GM12878 (cell line): ENCODE data around the gene THSD8. TPM values are rescaled to one million over a fixed set of nuclear protein-coding genes. Genes with fewer than 3 reads are reported as not detected.

ENCODE experiments used
- ATAC-seq: fragments of 200-7000 bp; cut with Tn5 transposase; 3 replicates; pipeline ENCODE4 v1.9.1; 2020; ENCODE audit warnings: mild to moderate bottlenecking, moderate library complexity
- BruUV-seq: library from RNA; stranded (reverse); fragments of 400-500 nt; replicated peaks from 2 replicates; lab custom pipeline; 2021; lab: Mats Ljungman, UMichigan
- CTCF ChIA-PET: fragments of 300-600 bp; sonication (Branson Sonifier 250); formaldehyde crosslinking; extraction: SDS; loops from one replicate; lab custom pipeline; 2021; ENCODE audit warnings: inconsistent platforms; lab: Yijun Ruan, JAX
- POLR2A ChIA-PET: fragments of 350-600 bp; formaldehyde crosslinking; extraction: SDS; loops from one replicate; lab custom pipeline; 2021; ENCODE audit warnings: inconsistent platforms; lab: Charles Lee
- RAD21 ChIA-PET: fragments of 300-600 bp; sonication (Branson Sonifier 250); formaldehyde crosslinking; loops from one replicate; lab custom pipeline; 2023; ENCODE audit warnings: antibody characterized with exemption; ENCODE audit not compliant: unreplicated experiment; lab: Charles Lee
- SMC1A ChIA-PET: fragments of 300-600 bp; sonication (Branson Sonifier 250); formaldehyde crosslinking; loops from one replicate; lab custom pipeline; 2023; ENCODE audit not compliant: unreplicated experiment, uncharacterized antibody; lab: Charles Lee
- DNase-seq: peaks from one replicate; pipeline ENCODE4 v3.0.0-alpha.2; 2011; ENCODE audit warnings: low read depth, low spot score
- FAIRE-seq: peaks from 3 replicates; lab custom pipeline; 2011; peaks lifted over from hg19 to GRCh38; lab: Jason Lieb, UNC
- H2AFZ ChIP-seq: 2 replicates; pipeline ENCODE4 v1.6.0; 2011; ENCODE audit warnings: low read depth, low read length, control low read depth; ENCODE audit not compliant: control insufficient read depth
- H3K27ac ChIP-seq: 2 replicates; pipeline ENCODE4 v1.5.1; 2011; ENCODE audit warnings: control low read depth; ENCODE audit not compliant: control insufficient read depth, insufficient read depth
- H3K27me3 ChIP-seq, 2 experiments: replicated peaks in 1 of 2; 2 replicates each; pipeline versions ENCODE4 v1.6.0 to v1.6.1; 2011; ENCODE audit warnings: low read length in 1 of 2; ENCODE audit not compliant: control insufficient read depth in 2 of 2, insufficient read depth in 2 of 2
- H3K36me3 ChIP-seq, 2 experiments: 2 replicates each; pipeline ENCODE4 v1.5.1; 2011; ENCODE audit warnings: low read length in 1 of 2; ENCODE audit not compliant: control insufficient read depth in 2 of 2, insufficient read depth in 2 of 2
- H3K4me1 ChIP-seq: 2 replicates; pipeline ENCODE4 v1.6.1; 2011; ENCODE audit warnings: mild to moderate bottlenecking, low read length, moderate library complexity, mixed read lengths; ENCODE audit not compliant: control insufficient read depth, insufficient read depth
- H3K4me2 ChIP-seq: 2 replicates; pipeline ENCODE4 v1.6.0; 2011; ENCODE audit warnings: control low read depth; ENCODE audit not compliant: control insufficient read depth, insufficient read depth
- H3K4me3 ChIP-seq: fragments of 200-600 bp; sonication (generic); 2 replicates; pipeline ENCODE4 v1.5.1; 2016
- H3K79me2 ChIP-seq: 2 replicates; pipeline ENCODE4 v1.6.0; 2011; ENCODE audit warnings: low read length; ENCODE audit not compliant: control insufficient read depth, insufficient read depth
- H3K9ac ChIP-seq: 2 replicates; pipeline ENCODE4 v1.8.0; 2011; ENCODE audit warnings: low read length, control low read depth, mixed read lengths; ENCODE audit not compliant: control insufficient read depth, insufficient read depth
- H3K9me3 ChIP-seq: replicated peaks from 3 replicates; pipeline ENCODE4 v1.5.1; 2011; ENCODE audit warnings: mild to moderate bottlenecking, low read length; ENCODE audit not compliant: control insufficient read depth, insufficient read depth
- H4K20me1 ChIP-seq: 2 replicates; pipeline ENCODE4 v1.6.0; 2011; ENCODE audit not compliant: control insufficient read depth, insufficient read depth
- ATF3 ChIP-seq: IDR thresholded peaks from 2 replicates; pipeline ENCODE4 v1.6.1; 2011; ENCODE audit warnings: low read depth, mild to moderate bottlenecking, low read length, moderate library complexity, borderline replicate concordance; ENCODE audit errors: extremely low read depth
- ATF7 ChIP-seq: fragments of 450-650 bp; IDR thresholded peaks from 2 replicates; pipeline ENCODE4 v1.6.1; 2016; ENCODE audit warnings: low read depth, mild to moderate bottlenecking
- BCL11A ChIP-seq: IDR thresholded peaks from 2 replicates; pipeline ENCODE4 v1.6.1; 2011; ENCODE audit warnings: low read depth, low read length
- CBX5 ChIP-seq: sonication (generic); IDR thresholded peaks from 2 replicates; pipeline ENCODE4 v1.6.1; 2016; ENCODE audit warnings: low read depth, moderate library complexity, mild to moderate bottlenecking, inconsistent platforms
- CTCF ChIP-seq, 3 experiments: IDR thresholded peaks in 2 of 3; conservative IDR thresholded peaks in 1 of 3; 2 replicates each; pipeline ENCODE4 v1.5.1; 2011; ENCODE audit warnings: low read depth in 3 of 3, low read length in 3 of 3, mild to moderate bottlenecking in 3 of 3, control low read depth in 2 of 3, moderate library complexity in 2 of 3, inconsistent platforms in 1 of 3, mixed read lengths in 1 of 3; ENCODE audit not compliant: control insufficient read depth in 2 of 3, insufficient read depth in 1 of 3; ENCODE audit errors: extremely low read depth in 1 of 3
- E4F1 ChIP-seq: fragments of 450-650 bp; IDR thresholded peaks from 2 replicates; pipeline ENCODE4 v1.6.1; 2018; ENCODE audit warnings: borderline replicate concordance, mild to moderate bottlenecking; ENCODE audit not compliant: partially characterized antibody
- HDAC2 ChIP-seq: fragments of 200-600 bp; sonication (generic); IDR thresholded peaks from 2 replicates; pipeline ENCODE4 v1.6.1; 2017
- HDAC6 ChIP-seq: fragments of 200-600 bp; sonication (generic); IDR thresholded peaks from one replicate; pipeline ENCODE4 v1.8.0; 2017; ENCODE audit warnings: antibody characterized with exemption; ENCODE audit not compliant: unreplicated experiment
- MYB ChIP-seq: fragments of 150-350 bp; IDR thresholded peaks from 2 replicates; pipeline ENCODE4 v1.6.1; 2014; ENCODE audit warnings: mild to moderate bottlenecking, low read depth, low read length, borderline replicate concordance
- POLR2AphosphoS5 ChIP-seq: IDR thresholded peaks from 2 replicates; pipeline ENCODE4 v1.6.1; 2011; ENCODE audit warnings: mild to moderate bottlenecking, low read length, inconsistent platforms
- RAD21 ChIP-seq: IDR thresholded peaks from 2 replicates; pipeline ENCODE4 v1.6.1; 2011; ENCODE audit warnings: mild to moderate bottlenecking, low read depth, low read length, moderate library complexity; ENCODE audit not compliant: insufficient read depth
- RAD51 ChIP-seq: fragments of 450-650 bp; IDR thresholded peaks from 2 replicates; pipeline ENCODE4 v1.6.1; 2016; ENCODE audit warnings: moderate library complexity, mild to moderate bottlenecking, inconsistent platforms
- SIN3A ChIP-seq: IDR thresholded peaks from 2 replicates; pipeline ENCODE4 v1.6.1; 2012; ENCODE audit warnings: low read depth, low read length, improper control_type of control experiment
- STAT3 ChIP-seq: IDR thresholded peaks from 2 replicates; pipeline ENCODE4 v1.6.1; 2011; ENCODE audit warnings: low read depth, low read length, improper control_type of control experiment
- YY1 ChIP-seq: IDR thresholded peaks from 2 replicates; pipeline ENCODE4 v1.6.1; 2011; ENCODE audit warnings: low read depth, mild to moderate bottlenecking, low read length
- WGBS: methylation state at CpG from one replicate; pipeline ENCODE4 v1.1.6; 2016; ENCODE audit warnings: low lambda C conversion rate; ENCODE audit not compliant: insufficient replicate concordance, insufficient coverage; ENCODE audit errors: missing lambda C conversion rate; 5-methylcytosine and 5-hydroxymethylcytosine counted together
- in situ Hi-C: fragments of 300-500 bp; cut with MboI; formaldehyde crosslinking; loops from 9 replicates; pipeline ENCODE4 v1.14.3; 2018; ENCODE audit warnings: mixed read lengths
- intact Hi-C: fragments of 100-400 bp; cut with micrococcal nuclease; formaldehyde crosslinking; loops from one replicate; pipeline ENCODE4 v1.14.2; 2022; ENCODE audit not compliant: unreplicated experiment
- polyA plus RNA-seq, 11 experiments: library from polyadenylated mRNA; depleted of rRNA in 4 of 11; unstranded in 6 of 11; stranded (reverse) in 5 of 11; fragments of >200 nt; fragmentation: Nextera tagmentation in 4 of 11; fragmentation: Illumina TruSeq in 1 of 11; extraction: Ambion mirVana in 4 of 11; extraction: Trizol in 1 of 11; gene quantifications; 1 replicate in 1 of 11; 2 replicates in 10 of 11; pipeline versions ENCODE4 v1.2.1 to v1.2.3, GENCODE V29; 2011 to 2016; ENCODE audit warnings: inconsistent platforms in 2 of 11, missing spikeins in 2 of 11, low read depth in 1 of 11
- total RNA-seq, 4 experiments: library from RNA; depleted of rRNA in 3 of 4; stranded (reverse); fragments of >200 nt in 3 of 4; fragmentation: Illumina TruSeq in 1 of 4; extraction: Trizol in 1 of 4; gene quantifications; 2 replicates each; pipeline versions ENCODE4 v1.2.1 to v1.2.3, GENCODE V29; 2013 to 2021

The THSD8 gene
- total and polyA plus RNA-seq, 10 of the 15 experiments (the other 5 are each of a cell fraction or from before 2014, with no cell fraction given), result 0.24 to 32.3 (median 21.3) TPM; not detected in 2

- TF ChIP-seq CTCF (IDR thresholded peaks at IDR 0.05 in 2 of 3, conservative IDR thresholded peaks at IDR 0.05 in 1 of 3; ENCODE audit: control insufficient read depth in 2 of 3, extremely low read depth in 1 of 3, insufficient read depth in 1 of 3, low read depth in 3 of 3, low read length in 3 of 3), result no peak
- TF ChIP-seq, all 136 proteins: peak for 0
Observed at GRCh38 chr19:12772323-12772722, 29.5 kb upstream of the THSD8 start (continued).

- ChIA-PET SMC1A (interaction anchor here (0.6 to 3.7 kb wide), 3 partner anchors 20 to 26 kb away, joined by 3 to 25 read pairs (median 4); no protein-coding TSS in a partner anchor), RAD21 (interaction anchor here (0.7 to 1.7 kb wide), 5 partner anchors 19 to 110 kb away, joined by 3 to 15 read pairs (median 5); no protein-coding TSS in a partner anchor), CTCF (interaction anchor here (0.5 to 12.1 kb wide), 12 partner anchors 7 to 192 kb away, joined by 3 to 537 read pairs (median 6); partner anchors contain the start of genes JUNB and RNASEH2A), POLR2A (interaction anchor here (0.6 to 2.1 kb wide), 5 partner anchors 11 to 410 kb away, joined by 3 to 16 read pairs (median 4); partner anchors contain the start of gene JUNB)
- 87% methylated on average over 2 of the region's 2 CpGs for WGBS
- intact Hi-C loops, result no loop called here
- FAIRE-seq, result no peak
- Histone ChIP-seq H4K20me1 (no peaks in the 10 kb centered on the region), H3K9ac (no peak overlapping the region), H3K79me2 (peaks cover 2% of the 10 kb centered on the region), H3K9me3 (no peaks in the 10 kb centered on the region), H3K4me1 (peaks cover 4% of the 10 kb centered on the region), H2AFZ (no peak overlapping the region), H3K4me3 (no peak overlapping the region), H3K4me2 (no peak overlapping the region), H3K36me3 (no peaks in the 10 kb centered on the region), H3K27ac (no peak overlapping the region), H3K27me3 (no peaks in the 10 kb centered on the region)
- DNase-seq, result no peak
- in situ Hi-C loops, result no loop called here
- ATAC-seq, result no peak
- BruUV-seq, result TSS peak; percentile 56
- TF ChIP-seq BCL11A, result no peak
- peak; percentile 62 for TF ChIP-seq ATF7
- no peak for TF ChIP-seq MYB
- peak; percentile 18 to 40 (median 23); a peak in 3 of 6 replicates for TF ChIP-seq CTCF (IDR thresholded peaks at IDR 0.05 in 2 of 3, conservative IDR thresholded peaks at IDR 0.05 in 1 of 3; ENCODE audit: control insufficient read depth in 2 of 3, extremely low read depth in 1 of 3, insufficient read depth in 1 of 3, low read depth in 3 of 3, low read length in 3 of 3)
- TF ChIP-seq E4F1, result no peak
- TF ChIP-seq CBX5, result no peak
- no peak for TF ChIP-seq HDAC2
- no peak for TF ChIP-seq YY1
- TF ChIP-seq SIN3A, result no peak
- TF ChIP-seq RAD51, result no peak
- TF ChIP-seq ATF3, result no peak
- TF ChIP-seq STAT3, result no peak
- TF ChIP-seq POLR2AphosphoS5, result no peak
- TF ChIP-seq HDAC6, result no peak
- peak; percentile 29; the same call in 1 of the 2 replicates for TF ChIP-seq RAD21
Observed at GRCh38 chr19:12773571-12773970, 28.3 kb upstream of the THSD8 start.
